ENCODE results near the gene USP49.
"Not testable (repeated sequence)": the region's sequence is repeated elsewhere in the genome, so short reads cannot be mapped to it uniquely, and the experiment has no call there.

The USP49 gene

DNA sequence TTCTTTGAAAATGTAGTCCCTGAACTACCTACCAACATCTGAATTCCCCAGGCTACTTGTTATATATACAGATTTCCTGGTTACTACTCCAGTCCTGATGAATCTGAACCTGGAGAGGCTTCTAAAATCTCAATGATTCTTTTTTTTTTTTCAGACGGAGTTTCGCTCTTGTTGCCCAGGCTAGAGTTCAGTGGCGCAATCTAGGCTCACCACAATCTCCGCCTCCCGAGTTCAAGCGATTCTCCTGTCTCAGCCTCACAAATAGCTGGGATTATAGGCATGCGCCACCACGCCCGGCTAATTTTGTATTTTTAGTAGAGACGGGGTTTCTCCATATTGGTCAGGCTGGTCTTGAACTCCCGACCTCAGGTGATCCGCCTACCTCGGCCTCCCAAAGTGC, 83.2 kb downstream of the USP49 start:
- not testable (repeated sequence) for H3K9me3 ChIP-seq (ENCODE audit: low read length); H2AFZ ChIP-seq (ENCODE audit: low read depth, low read length)

GRCh38 chr6:41811095-41811494, 84.1 kb downstream of the USP49 start:
- Histone ChIP-seq H3K4me3 (ENCODE audit: low read length) (no peak overlapping the region), H3K27me3 (ENCODE audit: insufficient read depth, low read length) (no peaks in the 10 kb centered on the region), H3K36me3 (ENCODE audit: insufficient read depth, low read length) (peaks cover 9% of the 10 kb centered on the region), H3K4me1 (ENCODE audit: insufficient read depth, low read length) (no peaks in the 10 kb centered on the region), H3K9me3 (ENCODE audit: low read length) (no peaks in the 10 kb centered on the region), H2AFZ (ENCODE audit: low read depth, low read length) (no peak overlapping the region)

More for the DNA sequence above, 83.2 kb downstream of the USP49 start:
- H3K4me1 ChIP-seq (ENCODE audit: insufficient read depth, low read length); H3K36me3 ChIP-seq (ENCODE audit: insufficient read depth, low read length); H3K4me3 ChIP-seq (ENCODE audit: low read length); H3K27me3 ChIP-seq (ENCODE audit: insufficient read depth, low read length): not testable (repeated sequence)

DNA sequence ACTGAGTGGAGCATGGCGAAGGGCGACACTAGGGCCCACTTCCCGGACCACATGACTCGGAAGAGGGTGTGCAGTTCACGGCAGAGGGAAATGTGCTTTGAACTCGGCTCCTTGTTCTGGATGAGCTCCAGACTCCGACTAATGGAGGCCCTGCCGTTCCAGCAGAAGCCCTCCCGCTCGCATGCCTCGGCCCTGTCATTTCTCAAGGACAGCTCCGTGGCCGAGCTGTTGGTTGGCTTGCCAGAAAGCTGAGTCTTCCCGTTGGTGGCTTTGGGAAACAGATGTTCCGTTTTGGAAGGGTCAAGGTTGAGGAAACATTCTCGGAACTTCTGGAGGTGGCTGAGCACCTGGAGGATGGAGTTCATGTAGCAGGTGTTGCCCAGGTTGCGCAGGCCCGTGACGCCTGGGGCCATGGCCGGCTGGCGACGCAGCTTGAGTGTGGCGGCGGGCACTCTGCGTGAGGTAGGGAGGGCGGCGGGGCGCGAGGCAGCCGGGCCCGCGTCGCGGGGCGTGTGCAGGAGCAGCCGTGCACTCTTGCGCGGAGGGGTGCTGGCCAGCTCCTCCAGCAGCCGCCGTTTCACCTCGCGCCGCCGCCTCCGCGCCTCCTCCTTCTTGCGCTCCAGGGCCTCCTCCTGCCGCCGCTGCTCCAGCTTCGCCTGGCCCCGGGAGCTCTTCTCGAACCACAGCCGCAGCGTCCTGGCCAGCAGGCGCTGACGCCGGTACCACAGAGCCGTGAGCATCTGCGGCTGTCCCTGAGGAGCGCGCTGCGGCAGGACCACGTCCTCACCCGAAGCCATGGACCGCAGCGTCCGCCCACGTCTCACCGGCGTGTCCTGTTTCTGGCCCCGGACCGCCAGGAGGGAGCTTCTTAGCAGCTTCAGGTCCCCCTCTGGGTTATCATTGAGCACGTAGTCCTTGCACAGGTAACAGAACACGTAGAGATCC, 89.1 kb downstream of the USP49 start:
- peaks cover 31% of the 10 kb centered on the region for H3K36me3 ChIP-seq (ENCODE audit: insufficient read depth, low read length)
- H2AFZ ChIP-seq (ENCODE audit: low read depth, low read length) = no peak overlapping the region
- H3K4me3 ChIP-seq (ENCODE audit: low read length) = no peak overlapping the region
- no peaks in the 10 kb centered on the region for H3K27me3 ChIP-seq (ENCODE audit: insufficient read depth, low read length)
- H3K4me1 ChIP-seq (ENCODE audit: insufficient read depth, low read length) = no peaks in the 10 kb centered on the region
- no peaks in the 10 kb centered on the region for H3K9me3 ChIP-seq (ENCODE audit: low read length)

GRCh38 chr6:41801380-41801779, 93.8 kb downstream of the USP49 start:
- H3K27me3 ChIP-seq (ENCODE audit: insufficient read depth, low read length) = no peaks in the 10 kb centered on the region
- no peak overlapping the region for H2AFZ ChIP-seq (ENCODE audit: low read depth, low read length)
- no peaks in the 10 kb centered on the region for H3K4me1 ChIP-seq (ENCODE audit: insufficient read depth, low read length)
- no peaks in the 10 kb centered on the region for H3K9me3 ChIP-seq (ENCODE audit: low read length)
- peaks cover 63% of the 10 kb centered on the region for H3K36me3 ChIP-seq (ENCODE audit: insufficient read depth, low read length)
- H3K4me3 ChIP-seq (ENCODE audit: low read length) = no peak overlapping the region

- no peaks in the 10 kb centered on the region for H3K4me1 ChIP-seq (ENCODE audit: insufficient read depth, low read length)
- no peaks in the 10 kb centered on the region for H3K9me3 ChIP-seq (ENCODE audit: low read length)
- H3K27me3 ChIP-seq (ENCODE audit: insufficient read depth, low read length) = no peaks in the 10 kb centered on the region
- no peak overlapping the region for H3K4me3 ChIP-seq (ENCODE audit: low read length)
- peaks cover 65% of the 10 kb centered on the region for H3K36me3 ChIP-seq (ENCODE audit: insufficient read depth, low read length)
- no peak overlapping the region for H2AFZ ChIP-seq (ENCODE audit: low read depth, low read length)
These were observed 95.6 kb downstream of the USP49 start for GRCh38 chr6:41799559-41799911.

GRCh38 chr6:41798901-41799558, 96.1 kb downstream of the USP49 start:
- H3K36me3 ChIP-seq (ENCODE audit: insufficient read depth, low read length) = peaks cover 67% of the 10 kb centered on the region
- no peaks in the 10 kb centered on the region for H3K9me3 ChIP-seq (ENCODE audit: low read length)
- no peak overlapping the region for H2AFZ ChIP-seq (ENCODE audit: low read depth, low read length)
- H3K27me3 ChIP-seq (ENCODE audit: insufficient read depth, low read length) = no peaks in the 10 kb centered on the region
- H3K4me1 ChIP-seq (ENCODE audit: insufficient read depth, low read length) = no peaks in the 10 kb centered on the region
- H3K4me3 ChIP-seq (ENCODE audit: low read length) = no peak overlapping the region

GRCh38 chr6:41796474-41796873, 98.7 kb downstream of the USP49 start:
- Histone ChIP-seq H3K27me3 (ENCODE audit: insufficient read depth, low read length) (no peaks in the 10 kb centered on the region), H3K4me1 (ENCODE audit: insufficient read depth, low read length) (no peaks in the 10 kb centered on the region), H3K36me3 (ENCODE audit: insufficient read depth, low read length) (peaks cover 75% of the 10 kb centered on the region), H3K4me3 (ENCODE audit: low read length) (no peak overlapping the region), H2AFZ (ENCODE audit: low read depth, low read length) (no peak overlapping the region), H3K9me3 (ENCODE audit: low read length) (no peaks in the 10 kb centered on the region)

DNA sequence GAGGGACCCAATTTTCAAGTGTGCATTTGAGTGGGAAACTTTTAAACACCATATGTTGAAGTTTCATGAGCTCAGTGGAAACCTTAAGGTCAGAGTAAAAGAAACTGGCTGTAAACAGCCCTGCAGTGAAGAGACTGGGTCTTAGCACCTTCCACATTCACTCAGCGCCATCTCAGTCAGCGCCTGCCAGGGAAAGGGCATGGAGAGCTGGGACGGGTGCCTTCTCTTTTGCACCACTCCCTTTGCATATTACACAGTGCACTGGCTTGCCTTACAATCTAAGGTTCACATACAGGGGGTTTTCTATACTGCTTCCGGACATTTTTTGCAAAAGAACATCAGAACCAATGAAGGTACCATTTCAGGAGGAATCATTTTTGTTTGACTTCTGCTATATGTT, 103.2 kb downstream of the USP49 start:
- no peak overlapping the region for H2AFZ ChIP-seq (ENCODE audit: low read depth, low read length)
- no peak overlapping the region for H3K4me3 ChIP-seq (ENCODE audit: low read length)
- H3K9me3 ChIP-seq (ENCODE audit: low read length) = no peaks in the 10 kb centered on the region
- peaks cover 64% of the 10 kb centered on the region for H3K36me3 ChIP-seq (ENCODE audit: insufficient read depth, low read length)
- H3K4me1 ChIP-seq (ENCODE audit: insufficient read depth, low read length) = peaks cover 4% of the 10 kb centered on the region
- no peaks in the 10 kb centered on the region for H3K27me3 ChIP-seq (ENCODE audit: insufficient read depth, low read length)

- Histone ChIP-seq H3K36me3 (ENCODE audit: insufficient read depth, low read length) (peaks cover 60% of the 10 kb centered on the region), H3K27me3 (ENCODE audit: insufficient read depth, low read length) (no peaks in the 10 kb centered on the region), H3K4me1 (ENCODE audit: insufficient read depth, low read length) (peaks cover 4% of the 10 kb centered on the region), H3K9me3 (ENCODE audit: low read length) (no peaks in the 10 kb centered on the region), H2AFZ (ENCODE audit: low read depth, low read length) (no peak overlapping the region), H3K4me3 (ENCODE audit: low read length) (no peak overlapping the region)
These were observed 103.9 kb downstream of the USP49 start for GRCh38 chr6:41791305-41791704.

- Histone ChIP-seq H3K4me3 (ENCODE audit: low read length) (no peak overlapping the region), H2AFZ (ENCODE audit: low read depth, low read length) (no peak overlapping the region), H3K36me3 (ENCODE audit: insufficient read depth, low read length) (peaks cover 49% of the 10 kb centered on the region), H3K27me3 (ENCODE audit: insufficient read depth, low read length) (no peaks in the 10 kb centered on the region), H3K4me1 (ENCODE audit: insufficient read depth, low read length) (peaks cover 11% of the 10 kb centered on the region), H3K9me3 (ENCODE audit: low read length) (no peaks in the 10 kb centered on the region)
These were observed 105.1 kb downstream of the USP49 start for GRCh38 chr6:41790045-41790444.

DNA sequence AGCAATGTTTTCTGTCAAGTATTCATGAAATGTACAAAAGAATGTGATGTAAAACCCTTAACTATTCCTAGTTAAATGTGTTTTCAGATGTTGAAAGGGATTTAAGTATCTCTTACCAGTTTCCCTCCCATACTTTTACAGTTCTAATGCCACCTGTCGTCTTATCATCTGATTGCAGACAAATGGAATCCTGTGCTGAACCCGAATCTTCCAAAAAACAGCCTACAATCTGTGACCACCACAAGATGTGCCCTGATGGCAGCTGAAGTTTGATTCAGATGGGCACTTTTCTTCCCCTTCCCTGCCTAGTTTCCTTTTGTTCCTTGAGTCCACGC, 105.8 kb downstream of the USP49 start:
- Histone ChIP-seq H3K9me3 (ENCODE audit: low read length) (no peaks in the 10 kb centered on the region), H3K36me3 (ENCODE audit: insufficient read depth, low read length) (peaks cover 43% of the 10 kb centered on the region), H2AFZ (ENCODE audit: low read depth, low read length) (no peak overlapping the region), H3K4me3 (ENCODE audit: low read length) (no peak overlapping the region), H3K27me3 (ENCODE audit: insufficient read depth, low read length) (no peaks in the 10 kb centered on the region), H3K4me1 (ENCODE audit: insufficient read depth, low read length) (peaks cover 11% of the 10 kb centered on the region)

DNA sequence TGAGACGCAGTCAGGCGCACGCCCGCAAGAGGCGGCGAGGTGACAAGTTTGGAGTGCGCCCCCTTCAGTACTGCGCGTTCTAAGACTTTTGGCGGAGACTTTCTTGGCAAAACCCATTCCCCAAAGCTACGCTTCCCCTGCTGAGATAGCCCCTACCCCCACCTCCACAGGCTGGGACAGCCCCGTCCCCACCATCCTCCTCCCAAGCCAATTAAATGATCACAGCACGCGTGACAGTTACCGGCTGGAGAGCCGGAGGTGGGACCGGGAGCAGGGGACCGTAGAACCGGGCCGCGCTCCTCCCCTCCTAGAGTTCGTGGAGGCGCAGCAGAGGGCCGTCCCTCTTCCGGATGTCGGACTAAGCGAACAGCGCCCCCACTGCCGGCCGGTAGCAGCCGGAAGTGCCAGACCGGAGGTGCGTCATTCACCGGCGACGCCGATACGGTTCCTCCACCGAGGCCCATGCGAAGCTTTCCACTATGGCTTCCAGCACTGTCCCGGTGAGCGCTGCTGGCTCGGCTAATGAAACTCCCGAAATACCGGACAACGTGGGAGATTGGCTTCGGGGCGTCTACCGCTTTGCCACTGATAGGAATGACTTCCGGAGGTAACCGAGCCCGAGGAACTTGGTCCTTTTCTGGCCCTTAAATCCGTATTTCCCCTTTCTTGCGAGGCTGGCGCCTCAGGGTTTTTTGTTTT, 107.8 kb downstream of the USP49 start, which contains the start of gene TOMM6:
Gene TOMM6, plus strand, starts transcription at position 476 of the 699 bp plus-strand sequence. Its CDS starts 4 bp downstream, at position 480.
- H3K27me3 ChIP-seq (ENCODE audit: insufficient read depth, low read length) = no peaks in the 10 kb centered on the region
- no peaks in the 10 kb centered on the region for H3K9me3 ChIP-seq (ENCODE audit: low read length)

More for the DNA sequence above, 107.8 kb downstream of the USP49 start, which contains the start of gene TOMM6:
- Histone ChIP-seq H2AFZ (ENCODE audit: low read depth, low read length) (peak within 1 kb of the TSS; percentile 75), H3K4me1 (ENCODE audit: insufficient read depth, low read length) (peaks cover 11% of the 10 kb centered on the region), H3K36me3 (ENCODE audit: insufficient read depth, low read length) (peaks cover 33% of the 10 kb centered on the region), H3K4me3 (ENCODE audit: low read length) (peak within 1 kb of the TSS; percentile 85)

All from neuron (in vitro differentiated cells).